Left renal cortex interstitium (tissue), 4 donors: ENCODE measurements around the gene SLC25A41. TPM values are rescaled to one million over a fixed set of nuclear protein-coding genes. Genes with fewer than 3 reads are reported as not detected.

Experiments used
- DNase-seq, 4 donors: peaks; one replicate each; pipeline ENCODE4 v3.0.0-alpha.2; 2013; ENCODE audit warnings: low read depth in 4 of 4, low spot score in 2 of 4, missing footprints in 1 of 4
- polyA plus RNA-seq, 4 donors: library from polyadenylated mRNA; unstranded; fragments of 120-200 nt; gene quantifications; one replicate each; pipeline ENCODE4 v1.2.1, GENCODE V29; 2013; ENCODE audit not compliant: insufficient read length in 4 of 4

The SLC25A41 gene
- polyA plus RNA-seq, 4 donors = 0.25 to 1.5 (median 0.61) TPM

GRCh38 chr19:6378486-6378885 lies 55.1 kb downstream of the SLC25A41 start:
- DNase-seq = no peak

GRCh38 chr19:6378041-6378440 lies 55.5 kb downstream of the SLC25A41 start:
- no peak for DNase-seq

GRCh38 chr19:6376512-6377190 lies 56.9 kb downstream of the SLC25A41 start:
- no peak for DNase-seq

Other genes with a start within 250 kb of the SLC25A41 start
- 100 to 1,000 TPM in 2 of 4 donors, 10 to 100 TPM in 2; 71.5 to 125 (median 108) TPM for gene MLLT1, start 153.8 kb downstream of the SLC25A41 start, polyA plus RNA-seq
- under 1 TPM in 3 of 4 donors, not detected in 1; 0.10 to 0.24 (median 0.13) TPM for gene ACER1, start 100.2 kb downstream of the SLC25A41 start, polyA plus RNA-seq
- 10 to 100 TPM; 55.9 to 92.2 (median 67.8) TPM for gene CLPP, start 72.2 kb downstream of the SLC25A41 start, polyA plus RNA-seq
- 100 to 1,000 TPM in 1 of 4 donors, 10 to 100 TPM in 3; 40.4 to 108 (median 76.4) TPM for gene ALKBH7, start 61.0 kb downstream of the SLC25A41 start, polyA plus RNA-seq
- 1 to 10 TPM; 1.9 to 3.5 (median 3.0) TPM for gene PSPN, start 57.8 kb downstream of the SLC25A41 start, polyA plus RNA-seq
- gene GTF2F1, start 40.6 kb downstream of the SLC25A41 start, polyA plus RNA-seq = 100 to 1,000 TPM in 2 of 4 donors, 10 to 100 TPM in 2; 78.9 to 112 (median 102) TPM
- 100 to 1,000 TPM; 253 to 358 (median 331) TPM for gene KHSRP, start 9.0 kb downstream of the SLC25A41 start, polyA plus RNA-seq
- gene SLC25A23, start 26.0 kb upstream of the SLC25A41 start, polyA plus RNA-seq = 10 to 100 TPM; 63.2 to 97.5 (median 75.5) TPM
- gene CRB3, start 30.5 kb upstream of the SLC25A41 start, polyA plus RNA-seq = 10 to 100 TPM; 22.0 to 39.8 (median 35.5) TPM
- gene DENND1C, start 48.0 kb upstream of the SLC25A41 start, polyA plus RNA-seq = 10 to 100 TPM; 38.7 to 43.0 (median 40.4) TPM
- gene TUBB4A, start 68.5 kb upstream of the SLC25A41 start, polyA plus RNA-seq = 10 to 100 TPM; 25.4 to 46.2 (median 33.5) TPM
- gene TNFSF9, start 97.3 kb upstream of the SLC25A41 start, polyA plus RNA-seq = under 1 TPM; 0.16 to 0.51 (median 0.28) TPM
- gene CD70, start 157.4 kb upstream of the SLC25A41 start, polyA plus RNA-seq = not detected
- gene TNFSF14, start 236.4 kb upstream of the SLC25A41 start, polyA plus RNA-seq = under 1 TPM; 0.04 to 0.13 (median 0.10) TPM